GM19372 (cell line): ENCODE measurements around the gene CT45A7.
"Not testable (repeated sequence)": the region's sequence is repeated elsewhere in the genome, so short reads cannot be mapped to it uniquely, and the experiment has no call there.

ENCODE experiments used
- ATAC-seq: cut with Tn5 transposase; IDR thresholded peaks from one replicate; pipeline ENCODE4 v1.9.1; 2021; ENCODE audit warnings: mild to moderate bottlenecking, low read depth, moderate library complexity; ENCODE audit not compliant: unreplicated experiment

The CT45A7 gene

GRCh38 chrX:135837180-135837579, at the start of gene CT45A7:
TSS of gene CT45A7 (minus strand) at chrX:135837280. CDS start at chrX:135833533, 3,747 bp downstream.
- ATAC-seq = not testable (repeated sequence)

DNA sequence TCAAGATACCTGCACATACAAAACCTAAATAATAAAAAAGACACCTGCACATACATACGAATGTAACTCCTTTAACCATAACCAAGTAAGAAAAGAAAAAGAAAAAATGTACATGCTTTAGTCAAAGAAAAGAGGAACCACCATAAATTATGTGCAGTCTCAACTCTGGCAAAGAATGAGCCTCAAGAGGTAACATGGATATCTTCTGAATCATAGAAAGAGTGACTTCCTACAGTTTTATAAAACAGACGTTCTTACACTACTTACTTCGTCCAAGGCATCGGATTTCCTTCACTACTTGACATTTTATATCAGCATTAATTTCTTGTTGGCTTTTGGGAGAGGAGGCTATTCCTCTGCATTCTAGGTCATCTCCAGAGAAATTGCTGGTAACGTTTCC, 45.7 kb upstream of the CT45A7 start:
- ATAC-seq = not testable (repeated sequence)

DNA sequence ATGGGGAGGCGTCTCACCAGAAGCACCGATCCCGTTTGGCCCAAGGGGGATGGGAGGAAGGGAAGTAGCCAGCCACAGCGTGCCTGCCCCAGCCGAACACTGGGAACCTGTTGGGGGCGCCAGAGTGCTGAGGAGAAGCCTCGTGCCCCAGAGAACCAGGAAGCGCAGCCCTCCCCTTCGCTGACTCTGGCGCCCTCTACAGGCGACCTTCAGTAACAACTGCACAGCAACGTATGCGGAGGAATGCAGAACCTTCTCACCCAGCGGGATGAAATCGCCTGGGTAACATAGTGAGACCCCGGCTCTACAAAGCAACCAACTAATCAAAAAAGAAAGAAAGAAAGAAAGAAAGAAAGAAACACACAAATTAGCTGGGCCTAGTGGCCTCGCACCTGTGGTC, 34.6 kb upstream of the CT45A7 start, which contains the start of gene CT45A9:
Gene CT45A9 (minus strand): TSS at position 101 of the 400 bp plus-strand sequence. CDS start 3,751 bp downstream, outside the sequence.
- ATAC-seq = not testable (repeated sequence)

DNA sequence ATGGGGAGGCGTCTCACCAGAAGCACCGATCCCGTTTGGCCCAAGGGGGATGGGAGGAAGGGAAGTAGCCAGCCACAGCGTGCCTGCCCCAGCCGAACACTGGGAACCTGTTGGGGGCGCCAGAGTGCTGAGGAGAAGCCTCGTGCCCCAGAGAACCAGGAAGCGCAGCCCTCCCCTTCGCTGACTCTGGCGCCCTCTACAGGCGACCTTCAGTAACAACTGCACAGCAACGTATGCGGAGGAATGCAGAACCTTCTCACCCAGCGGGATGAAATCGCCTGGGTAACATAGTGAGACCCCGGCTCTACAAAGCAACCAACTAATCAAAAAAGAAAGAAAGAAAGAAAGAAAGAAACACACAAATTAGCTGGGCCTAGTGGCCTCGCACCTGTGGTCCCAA, 17.4 kb upstream of the CT45A7 start, which contains the start of gene CT45A8:
Gene CT45A8 (minus strand): TSS at position 101 of the 400 bp plus-strand sequence. CDS start 3,755 bp downstream, outside the sequence.
- not testable (repeated sequence) for ATAC-seq

DNA sequence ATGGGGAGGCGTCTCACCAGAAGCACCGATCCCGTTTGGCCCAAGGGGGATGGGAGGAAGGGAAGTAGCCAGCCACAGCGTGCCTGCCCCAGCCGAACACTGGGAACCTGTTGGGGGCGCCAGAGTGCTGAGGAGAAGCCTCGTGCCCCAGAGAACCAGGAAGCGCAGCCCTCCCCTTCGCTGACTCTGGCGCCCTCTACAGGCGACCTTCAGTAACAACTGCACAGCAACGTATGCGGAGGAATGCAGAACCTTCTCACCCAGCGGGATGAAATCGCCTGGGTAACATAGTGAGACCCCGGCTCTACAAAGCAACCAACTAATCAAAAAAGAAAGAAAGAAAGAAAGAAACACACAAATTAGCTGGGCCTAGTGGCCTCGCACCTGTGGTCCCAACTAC, 17.2 kb downstream of the CT45A7 start, which contains the start of gene CT45A2:
Gene CT45A2 (minus strand): TSS at position 101 of the 400 bp plus-strand sequence. CDS start 3,747 bp downstream, outside the sequence.
- not testable (repeated sequence) for ATAC-seq

GRCh38 chrX:135802687-135803086, 34.4 kb downstream of the CT45A7 start, which contains the start of gene CT45A6:
TSS of gene CT45A6 (minus strand) at chrX:135802787. CDS start at chrX:135798993, 3,794 bp downstream.
- not testable (repeated sequence) for ATAC-seq

DNA sequence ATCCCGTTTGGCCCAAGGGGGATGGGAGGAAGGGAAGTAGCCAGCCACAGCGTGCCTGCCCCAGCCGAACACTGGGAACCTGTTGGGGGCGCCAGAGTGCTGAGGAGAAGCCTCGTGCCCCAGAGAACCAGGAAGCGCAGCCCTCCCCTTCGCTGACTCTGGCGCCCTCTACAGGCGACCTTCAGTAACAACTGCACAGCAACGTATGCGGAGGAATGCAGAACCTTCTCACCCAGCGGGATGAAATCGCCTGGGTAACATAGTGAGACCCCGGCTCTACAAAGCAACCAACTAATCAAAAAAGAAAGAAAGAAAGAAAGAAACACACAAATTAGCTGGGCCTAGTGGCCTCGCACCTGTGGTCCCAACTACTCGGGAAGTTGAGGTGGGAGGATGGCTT, 51.7 kb downstream of the CT45A7 start, which contains the start of gene CT45A5:
Gene CT45A5 (minus strand): TSS at position 101 of the 400 bp plus-strand sequence. CDS start 3,774 bp downstream, outside the sequence.
- not testable (repeated sequence) for ATAC-seq
